ENCODE data around the gene MICU1.

The MICU1 gene

GRCh38 chr10:72626444-72626754 lies 520 bp upstream of the MICU1 start:
- no peak for DNase-seq

GRCh38 chr10:72625276-72625607 lies 637 bp downstream of the MICU1 start:
- no peak for DNase-seq

- no peak for DNase-seq
Measured at GRCh38 chr10:72622271-72622670, 3.6 kb downstream of the MICU1 start.

- DNase-seq, result no peak
Measured at GRCh38 chr10:72616716-72617115, 9.2 kb downstream of the MICU1 start.

DNA sequence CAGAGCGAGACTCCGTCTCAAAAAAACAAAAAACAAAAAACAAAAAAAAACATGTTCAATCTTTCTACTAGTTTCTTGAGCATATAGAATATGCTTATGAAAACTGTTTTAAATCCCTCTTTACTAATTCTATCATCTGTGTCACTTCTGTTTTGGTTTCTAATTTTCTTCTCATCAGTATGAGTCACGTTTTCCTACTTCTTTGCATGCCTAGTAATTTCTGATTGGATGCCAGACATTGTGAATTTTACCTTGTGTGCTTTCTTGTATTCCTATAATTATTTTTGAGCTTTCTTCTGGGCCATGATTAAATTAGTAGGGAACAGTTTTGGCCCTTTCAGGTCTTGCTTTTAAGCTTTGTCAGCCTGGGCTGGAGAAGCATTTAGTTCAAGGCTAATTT lies 9.9 kb downstream of the MICU1 start:
- no peak for DNase-seq

DNA sequence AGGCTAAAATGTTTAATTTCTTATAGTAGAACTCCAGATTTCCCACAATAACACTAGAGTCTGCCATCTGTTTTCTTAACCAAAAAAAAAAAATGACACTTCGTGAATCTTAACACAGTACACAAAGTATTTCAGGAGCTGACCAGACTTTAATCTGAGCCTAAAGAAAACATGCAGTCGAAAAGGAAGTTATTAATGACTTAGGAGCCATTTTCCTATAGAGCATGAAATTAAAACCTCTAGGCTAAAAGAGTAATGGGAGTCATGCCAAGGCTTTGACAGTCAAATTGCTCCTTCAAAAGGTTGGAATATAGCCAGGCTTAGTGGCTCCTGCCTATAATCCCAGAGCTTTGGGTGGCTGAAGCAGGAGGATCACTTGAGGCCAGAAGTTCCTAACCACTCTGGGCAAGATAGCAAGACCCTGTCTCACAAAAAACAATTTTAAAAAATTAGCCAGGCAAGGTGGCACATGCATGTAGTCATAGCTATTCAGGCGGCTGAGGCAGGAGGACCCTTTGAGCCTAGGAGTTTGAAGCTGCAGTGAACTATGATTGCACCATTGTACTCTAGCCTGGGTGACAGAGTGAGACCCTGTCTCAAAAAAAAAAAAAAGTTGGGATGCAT lies 13.6 kb downstream of the MICU1 start:
- peak; percentile 82 for DNase-seq

GRCh38 chr10:72611783-72612182 lies 14.1 kb downstream of the MICU1 start:
- DNase-seq, result peak; percentile 1

DNA sequence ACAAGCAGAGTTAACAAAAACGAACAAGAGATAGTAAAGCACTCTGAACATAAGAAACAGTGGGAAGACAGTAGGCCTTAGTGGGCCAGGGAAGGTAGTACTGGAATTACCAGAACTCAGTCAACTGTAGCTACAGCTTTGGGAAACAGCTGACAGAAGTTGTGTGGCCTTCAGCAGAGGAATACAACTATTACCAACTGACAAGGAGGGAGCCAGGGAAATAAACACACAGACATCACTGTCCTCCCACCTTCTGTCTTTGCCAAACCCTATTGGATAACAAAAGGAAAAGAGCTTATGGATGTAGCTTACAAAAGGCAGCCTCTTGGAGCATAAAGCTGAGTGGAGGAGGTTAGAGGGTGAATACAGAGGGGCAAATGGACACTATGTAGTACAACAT lies 15.4 kb downstream of the MICU1 start:
- no peak for DNase-seq

GRCh38 chr10:72605122-72605521 lies 20.8 kb downstream of the MICU1 start:
- DNase-seq, result no peak

GRCh38 chr10:72601144-72601543 lies 24.7 kb downstream of the MICU1 start:
- no peak for DNase-seq

- DNase-seq, result no peak
Measured at GRCh38 chr10:72598769-72599701, 26.8 kb downstream of the MICU1 start.

- DNase-seq, result no peak
Measured at GRCh38 chr10:72597897-72598296, 28.0 kb downstream of the MICU1 start.

- DNase-seq, result no peak
Measured at GRCh38 chr10:72595436-72595835, 30.4 kb downstream of the MICU1 start.

GRCh38 chr10:72593963-72594362 lies 31.9 kb downstream of the MICU1 start:
- DNase-seq, result no peak

DNA sequence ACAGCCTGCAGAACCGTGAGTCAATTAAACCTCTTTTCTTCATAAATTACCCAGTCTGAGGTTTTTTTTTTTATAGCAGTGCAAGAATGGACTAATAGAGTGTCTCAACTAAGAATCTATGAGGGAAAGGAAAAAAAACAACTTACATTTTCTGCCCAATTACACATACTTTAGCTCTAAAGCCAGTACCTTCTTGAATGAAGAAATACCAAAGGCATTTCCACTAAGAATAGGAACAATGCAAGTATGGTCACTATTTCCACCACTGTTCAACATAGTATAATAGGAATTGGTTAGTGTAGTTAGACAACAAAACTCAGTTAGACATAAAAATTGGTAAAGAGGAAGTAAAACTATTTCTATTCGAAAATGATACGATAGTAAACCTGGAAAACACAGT lies 37.6 kb downstream of the MICU1 start:
- DNase-seq, result no peak

GRCh38 chr10:72587568-72587967 lies 38.3 kb downstream of the MICU1 start:
- DNase-seq, result no peak

DNA sequence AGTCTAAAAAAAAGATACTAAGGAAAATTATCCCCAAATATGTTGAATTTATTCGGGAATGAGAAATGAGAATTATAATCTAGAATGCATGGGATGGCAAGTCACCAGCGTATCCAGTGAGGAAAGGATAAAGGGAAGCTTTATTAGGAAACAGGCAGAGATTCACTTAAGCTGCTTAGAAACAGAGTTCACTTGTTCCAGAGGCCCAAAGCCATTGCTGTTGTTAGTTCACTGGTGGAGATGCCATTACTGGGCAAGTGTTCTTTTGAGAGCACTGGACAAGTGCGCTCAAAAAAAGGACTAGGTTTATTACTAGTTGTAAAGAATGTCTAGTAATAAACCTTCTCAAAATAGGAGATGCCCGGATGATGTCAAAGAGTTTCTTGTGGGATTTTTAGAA lies 51.2 kb downstream of the MICU1 start:
- no peak for DNase-seq

- DNase-seq, result no peak
Measured at GRCh38 chr10:72573079-72573478, 52.8 kb downstream of the MICU1 start.

- no peak for DNase-seq
Measured at GRCh38 chr10:72567889-72568640, 57.8 kb downstream of the MICU1 start.

- DNase-seq, result no peak
Measured at GRCh38 chr10:72567421-72567820, 58.5 kb downstream of the MICU1 start.

DNA sequence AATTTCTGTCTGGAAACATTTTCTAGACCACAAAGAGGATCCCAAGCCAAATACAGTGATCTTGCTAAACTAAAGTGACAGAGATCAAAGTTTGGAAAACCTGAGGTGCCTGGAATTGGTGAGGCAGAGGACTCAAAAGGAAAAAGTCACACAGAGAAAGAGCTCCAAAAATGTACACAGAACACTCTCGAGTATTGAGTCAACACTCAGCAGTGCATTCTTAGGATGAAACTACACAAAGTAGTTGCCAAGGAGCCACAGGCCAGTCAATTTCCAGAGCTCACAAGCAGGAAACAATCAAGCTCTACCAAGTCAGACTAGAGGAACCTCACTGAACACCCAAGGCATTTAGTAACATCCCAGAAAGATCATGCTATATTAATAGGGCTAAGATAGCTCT lies 61.3 kb downstream of the MICU1 start:
- no peak for DNase-seq

- DNase-seq, result no peak
Measured at GRCh38 chr10:72563327-72563932, 62.4 kb downstream of the MICU1 start.

- DNase-seq, result no peak
Measured at GRCh38 chr10:72561745-72562166, 64.1 kb downstream of the MICU1 start.

DNA sequence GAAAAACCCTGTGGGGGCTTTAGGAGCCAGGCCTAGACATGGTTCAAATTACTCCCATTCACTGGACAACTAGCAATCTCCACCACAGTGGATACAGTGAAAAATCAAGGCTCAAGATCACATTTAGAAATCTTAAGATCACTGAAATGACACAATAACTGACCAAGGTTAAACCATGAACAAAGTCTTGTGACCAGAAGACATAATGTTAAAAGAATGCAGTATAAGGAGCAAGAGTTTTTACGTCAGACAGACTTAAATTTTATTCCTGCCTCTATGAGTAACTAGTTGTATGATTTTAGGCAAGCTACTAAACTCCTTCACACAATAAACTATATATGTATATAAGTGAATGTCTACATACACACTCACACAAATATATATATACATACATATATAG lies 68.5 kb downstream of the MICU1 start:
- DNase-seq, result no peak

All from NCI-H2171 (cell line).